IMR-90 (cell line): Measurements from ENCODE around the gene PATJ. TPM values are rescaled to one million over a fixed set of nuclear protein-coding genes. Genes with fewer than 3 reads are reported as not detected.

Experiments used
- ATAC-seq: fragments of 200-7000 bp; cut with Tn5 transposase; 2 replicates; pipeline ENCODE4 v1.9.1; 2020; ENCODE audit warnings: low read depth, mild to moderate bottlenecking, moderate library complexity
- BruUV-seq: library from RNA; stranded (reverse); fragments of 400-500 nt; replicated peaks from 2 replicates; lab custom pipeline; 2021; lab: Mats Ljungman, UMichigan
- CTCF ChIA-PET: fragments of 300-600 bp; formaldehyde crosslinking; extraction: SDS; loops from one replicate; lab custom pipeline; 2021; ENCODE audit warnings: antibody characterized with exemption; lab: Yijun Ruan, JAX
- POLR2A ChIA-PET: fragments of 300-600 bp; sonication (Branson Sonifier 250); formaldehyde crosslinking; loops from one replicate; lab custom pipeline; 2022; ENCODE audit warnings: antibody characterized with exemption; ENCODE audit not compliant: unreplicated experiment; lab: Charles Lee
- DNase-seq: peaks from one replicate; pipeline ENCODE4 v3.0.0; 2013
- H2AFZ ChIP-seq: replicated peaks from 2 replicates; pipeline ENCODE3; 2013; ENCODE audit warnings: low read length, mild to moderate bottlenecking; ENCODE audit not compliant: poor library complexity
- H2AK5ac ChIP-seq: 2 replicates; pipeline ENCODE4 v1.6.1; 2013; ENCODE audit warnings: low read depth, low read length, inconsistent platforms
- H2AK9ac ChIP-seq: replicated peaks from 2 replicates; pipeline ENCODE3; 2013; ENCODE audit warnings: mild to moderate bottlenecking, low read depth, low read length, moderate library complexity; ENCODE audit not compliant: poor library complexity
- H2BK120ac ChIP-seq: 2 replicates; pipeline ENCODE4 v1.6.1; 2013; ENCODE audit warnings: low read depth, low read length, inconsistent platforms
- H2BK15ac ChIP-seq: 3 replicates; pipeline ENCODE4 v1.6.1; 2013; ENCODE audit warnings: low read depth, low read length, inconsistent platforms
- H2BK20ac ChIP-seq: 2 replicates; pipeline ENCODE4 v1.6.1; 2013; ENCODE audit warnings: low read depth, mild to moderate bottlenecking, inconsistent platforms, low read length, moderate library complexity
- H2BK5ac ChIP-seq: 2 replicates; pipeline ENCODE4 v1.6.1; 2013; ENCODE audit warnings: mild to moderate bottlenecking, low read depth, low read length, inconsistent platforms; ENCODE audit not compliant: poor library complexity, severe bottlenecking
- H3K14ac ChIP-seq: replicated peaks from 2 replicates; pipeline ENCODE4 v1.6.1; 2013; ENCODE audit warnings: low read depth, low read length, inconsistent platforms
- H3K18ac ChIP-seq: 2 replicates; pipeline ENCODE4 v1.6.1; 2013; ENCODE audit warnings: low read depth, low read length, control low read depth
- H3K23ac ChIP-seq: 2 replicates; pipeline ENCODE4 v1.6.1; 2013; ENCODE audit warnings: low read depth, low read length, inconsistent platforms
- H3K27ac ChIP-seq: 2 replicates; pipeline ENCODE4 v1.5.1; 2013; ENCODE audit warnings: mild to moderate bottlenecking, control low read depth, low read length; ENCODE audit not compliant: insufficient read depth
- H3K27me3 ChIP-seq: 2 replicates; pipeline ENCODE4 v1.6.1; 2013; ENCODE audit warnings: low read length; ENCODE audit not compliant: control insufficient read depth, insufficient read depth
- H3K36me3 ChIP-seq: 2 replicates; pipeline ENCODE4 v1.6.1; 2013; ENCODE audit warnings: low read length, mixed read lengths; ENCODE audit not compliant: control insufficient read depth, insufficient read depth
- H3K4ac ChIP-seq: 2 replicates; pipeline ENCODE4 v1.6.1; 2013; ENCODE audit warnings: low read depth, low read length, inconsistent platforms
- H3K4me1 ChIP-seq: 2 replicates; pipeline ENCODE4 v1.6.1; 2013; ENCODE audit warnings: low read length, mixed read lengths; ENCODE audit not compliant: control insufficient read depth, insufficient read depth
- H3K4me2 ChIP-seq: 2 replicates; pipeline ENCODE4 v1.6.1; 2013; ENCODE audit warnings: low read depth, mild to moderate bottlenecking, control low read depth, low read length, moderate library complexity
- H3K4me3 ChIP-seq: 2 replicates; pipeline ENCODE4 v1.5.1; 2013; ENCODE audit warnings: low read depth, mild to moderate bottlenecking, control low read depth, low read length, moderate library complexity; ENCODE audit not compliant: insufficient read depth
- H3K56ac ChIP-seq: 2 replicates; pipeline ENCODE4 v1.6.1; 2013; ENCODE audit warnings: low read length, inconsistent platforms; ENCODE audit not compliant: insufficient read depth; ENCODE audit errors: extremely low read depth
- H3K79me1 ChIP-seq, 2 experiments: 2 replicates each; pipeline ENCODE4 v1.6.1; 2013; ENCODE audit warnings: low read length in 2 of 2, inconsistent platforms in 1 of 2, low read depth in 1 of 2
- H3K9ac ChIP-seq: 2 replicates; pipeline ENCODE4 v1.6.1; 2013; ENCODE audit warnings: low read depth, low read length, control low read depth
- H3K9me1 ChIP-seq: 2 replicates; pipeline ENCODE4 v1.6.1; 2013; ENCODE audit warnings: low read length, inconsistent platforms; ENCODE audit not compliant: insufficient read depth
- H3K9me3 ChIP-seq: 2 replicates; pipeline ENCODE4 v1.6.1; 2013; ENCODE audit warnings: low read length; ENCODE audit not compliant: control insufficient read depth, insufficient read depth
- H4K20me1 ChIP-seq: 2 replicates; pipeline ENCODE4 v1.6.1; 2013; ENCODE audit warnings: low read length, inconsistent platforms; ENCODE audit not compliant: insufficient read depth
- H4K5ac ChIP-seq: 2 replicates; pipeline ENCODE4 v1.6.1; 2013; ENCODE audit warnings: mild to moderate bottlenecking, low read depth, low read length, control low read depth
- H4K8ac ChIP-seq, 2 experiments: 2 replicates each; pipeline ENCODE4 v1.6.1; 2013; ENCODE audit warnings: low read depth in 2 of 2, low read length in 2 of 2, control low read depth in 1 of 2, inconsistent platforms in 1 of 2
- H4K91ac ChIP-seq: 2 replicates; pipeline ENCODE4 v1.6.1; 2013; ENCODE audit warnings: low read depth, low read length, inconsistent platforms; ENCODE audit not compliant: insufficient read depth
- BHLHE40 ChIP-seq: fragments of 150-350 bp; IDR thresholded peaks from 2 replicates; pipeline ENCODE4 v1.6.1; 2016; ENCODE audit warnings: mild to moderate bottlenecking, low read depth, low read length
- CEBPB ChIP-seq: IDR thresholded peaks from 2 replicates; pipeline ENCODE4 v1.6.1; 2012; ENCODE audit warnings: low read depth, low read length, improper control_type of control experiment
- CHD1 ChIP-seq: IDR thresholded peaks from 2 replicates; pipeline ENCODE4 v1.6.1; 2012; ENCODE audit warnings: low read depth, low read length, improper control_type of control experiment
- FOS ChIP-seq: fragments of 150-350 bp; IDR thresholded peaks from 2 replicates; pipeline ENCODE4 v1.6.1; 2016; ENCODE audit warnings: low read depth, low read length
- MAFK ChIP-seq: IDR thresholded peaks from 2 replicates; pipeline ENCODE4 v1.6.1; 2012; ENCODE audit warnings: low read depth, low read length, improper control_type of control experiment
- MAZ ChIP-seq: IDR thresholded peaks from 2 replicates; pipeline ENCODE4 v1.6.1; 2012; ENCODE audit warnings: low read depth, mild to moderate bottlenecking, low read length, improper control_type of control experiment, moderate library complexity, borderline replicate concordance
- MXI1 ChIP-seq: IDR thresholded peaks from 2 replicates; pipeline ENCODE4 v1.6.1; 2012; ENCODE audit warnings: low read depth, mild to moderate bottlenecking, low read length, moderate library complexity, borderline replicate concordance
- NFE2L2 ChIP-seq: fragments of 150-350 bp; IDR thresholded peaks from 2 replicates; pipeline ENCODE4 v1.6.1; 2016; ENCODE audit warnings: low read depth, mild to moderate bottlenecking, low read length
- POLR2A ChIP-seq: IDR thresholded peaks from 2 replicates; pipeline ENCODE4 v1.6.1; 2012; ENCODE audit warnings: mild to moderate bottlenecking, low read depth, low read length
- RAD21 ChIP-seq: IDR thresholded peaks from 2 replicates; pipeline ENCODE4 v1.6.1; 2012; ENCODE audit warnings: low read length, improper control_type of control experiment
- RCOR1 ChIP-seq: IDR thresholded peaks from 2 replicates; pipeline ENCODE4 v1.6.1; 2012; ENCODE audit warnings: mild to moderate bottlenecking, low read length, improper control_type of control experiment; ENCODE audit not compliant: insufficient replicate concordance
- RFX5 ChIP-seq: IDR thresholded peaks from 2 replicates; pipeline ENCODE4 v1.8.0; 2012; ENCODE audit warnings: low read depth, mild to moderate bottlenecking, low read length, moderate library complexity
- SMC3 ChIP-seq: fragments of 150-350 bp; IDR thresholded peaks from 2 replicates; pipeline ENCODE4 v1.6.1; 2016; ENCODE audit warnings: low read depth, mild to moderate bottlenecking, antibody characterized with exemption, low read length, moderate library complexity
- WGBS, 2 experiments: methylation state at CpG; one replicate each; pipeline versions ENCODE4 v1.1.5 to v1.1.7; 2013; ENCODE audit warnings: missing lambda C conversion rate in 2 of 2; ENCODE audit not compliant: insufficient read length in 1 of 2; ENCODE audit errors: extremely low coverage in 2 of 2; 5-methylcytosine and 5-hydroxymethylcytosine counted together
- dilution Hi-C: fragments of 300-500 bp; cut with HindIII; formaldehyde crosslinking; loops from one replicate; pipeline ENCODE4 v1.14.3; 2018; ENCODE audit warnings: low sequenced_read_pairs; ENCODE audit not compliant: unreplicated experiment
- in situ Hi-C: fragments of 300-500 bp; cut with MboI; formaldehyde crosslinking; loops from 3 replicates; pipeline ENCODE4 v1.14.3; 2019; ENCODE audit warnings: low sequenced_read_pairs, inconsistent platforms, mixed read lengths
- intact Hi-C: fragments of 100-400 bp; cut with micrococcal nuclease; formaldehyde crosslinking; loops from 2 replicates; pipeline ENCODE4 v1.10.0; 2022
- polyA plus RNA-seq, 3 experiments: library from polyadenylated mRNA; depleted of rRNA; stranded (reverse); fragments of >200 nt; gene quantifications; 2 replicates each; pipeline ENCODE4 v1.2.3, GENCODE V29; 2012; ENCODE audit warnings: low replicate concordance in 1 of 3
- total RNA-seq: library from RNA; depleted of rRNA; stranded (reverse); fragments of >200 nt; gene quantifications from 2 replicates; pipeline ENCODE4 v1.2.3, GENCODE V29; 2012
- TF ChIP-seq, protein P1 (sequence below): fragments of 150-350 bp; IDR thresholded peaks from 2 replicates; pipeline ENCODE4 v1.6.1; 2016; ENCODE audit warnings: low read depth, mild to moderate bottlenecking, low read length, moderate library complexity, borderline replicate concordance
- TF ChIP-seq, protein P2 (sequence below): conservative IDR thresholded peaks from 2 replicates; pipeline ENCODE4 v1.5.1; 2012; ENCODE audit warnings: mild to moderate bottlenecking, low read depth, low read length, improper control_type of control experiment
- TF ChIP-seq, protein P3 (sequence below): fragments of 150-350 bp; IDR thresholded peaks from 2 replicates; pipeline ENCODE4 v1.6.1; 2017; ENCODE audit warnings: mild to moderate bottlenecking, antibody characterized with exemption, low read length, low read depth

The PATJ gene
- total and polyA plus RNA-seq, 2 of the 4 experiments (the other 2 are of a cell fraction) = 2.0 to 3.4 TPM

DNA sequence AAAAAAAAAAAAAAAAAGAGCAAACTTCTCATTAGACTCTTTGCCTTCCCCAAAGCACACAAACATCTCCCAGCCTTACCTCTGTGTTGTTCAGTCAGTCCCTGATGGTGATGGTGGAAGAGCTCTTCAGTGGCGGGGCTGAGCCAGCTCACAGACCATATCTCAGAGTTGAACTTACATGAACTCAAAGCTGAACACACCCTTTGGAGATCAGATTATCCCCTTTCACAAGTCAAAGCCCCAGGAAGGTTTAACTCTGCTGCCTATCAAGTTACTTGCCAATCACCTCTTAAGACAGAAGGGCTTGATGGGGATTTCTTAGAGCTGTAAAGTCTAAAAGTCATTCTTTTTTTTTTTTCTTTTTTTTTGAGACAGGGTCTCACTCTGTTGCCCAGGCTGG is 397.1 kb downstream of the PATJ start:
- no CpG with 5 or more reads among the region's 1 CpG for WGBS, 2 experiments
- no peak overlapping the region for H4K5ac ChIP-seq
- no peak overlapping the region for H2BK120ac ChIP-seq
- H2BK15ac ChIP-seq = no peak overlapping the region
- intact Hi-C loops (no loop called here), dilution Hi-C loops (no loop called here), in situ Hi-C loops (loop anchor here (10.0 kb wide), 1 partner anchor 55 kb away; no protein-coding TSS in a partner anchor)
- no peak overlapping the region for H4K91ac ChIP-seq
- no peak overlapping the region for H2AK5ac ChIP-seq
- no TSS peak for BruUV-seq
- H3K9me1 ChIP-seq = no peaks in the 10 kb centered on the region
- no peaks in the 10 kb centered on the region for H3K27me3 ChIP-seq
- H2BK5ac ChIP-seq = no peak overlapping the region
- H4K20me1 ChIP-seq = no peaks in the 10 kb centered on the region
- H3K14ac ChIP-seq = no peak overlapping the region
- no peaks in the 10 kb centered on the region for H3K4me1 ChIP-seq
- CTCF ChIA-PET = no interaction called here
- no peaks in the 10 kb centered on the region for H3K9me3 ChIP-seq
- no peak overlapping the region for H3K9ac ChIP-seq
- ATAC-seq (no peak), DNase-seq (no peak)
- no peaks in the 10 kb centered on the region for H3K79me1 ChIP-seq
- POLR2A ChIA-PET = no interaction called here
- no peak overlapping the region for H3K23ac ChIP-seq
- H3K27ac ChIP-seq = no peak overlapping the region
- no peak overlapping the region for H3K56ac ChIP-seq
- H3K18ac ChIP-seq = no peak overlapping the region
- H2AFZ ChIP-seq = no peak overlapping the region
- H2BK20ac ChIP-seq = no peak overlapping the region
- H3K4ac ChIP-seq = no peak overlapping the region
- H3K4me3 ChIP-seq = no peak overlapping the region
- TF ChIP-seq SMC3 (no peak), POLR2A (no peak), MAFK (no peak), CEBPB (no peak), CHD1 (no peak), NFE2L2 (no peak), FOS (no peak), RAD21 (no peak), BHLHE40 (no peak), RFX5 (no peak), MXI1 (no peak), RCOR1 (no peak), MAZ (no peak)
- TF ChIP-seq, protein P1, sequence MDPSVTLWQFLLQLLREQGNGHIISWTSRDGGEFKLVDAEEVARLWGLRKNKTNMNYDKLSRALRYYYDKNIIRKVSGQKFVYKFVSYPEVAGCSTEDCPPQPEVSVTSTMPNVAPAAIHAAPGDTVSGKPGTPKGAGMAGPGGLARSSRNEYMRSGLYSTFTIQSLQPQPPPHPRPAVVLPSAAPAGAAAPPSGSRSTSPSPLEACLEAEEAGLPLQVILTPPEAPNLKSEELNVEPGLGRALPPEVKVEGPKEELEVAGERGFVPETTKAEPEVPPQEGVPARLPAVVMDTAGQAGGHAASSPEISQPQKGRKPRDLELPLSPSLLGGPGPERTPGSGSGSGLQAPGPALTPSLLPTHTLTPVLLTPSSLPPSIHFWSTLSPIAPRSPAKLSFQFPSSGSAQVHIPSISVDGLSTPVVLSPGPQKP = no peak
- TF ChIP-seq, protein P2, sequence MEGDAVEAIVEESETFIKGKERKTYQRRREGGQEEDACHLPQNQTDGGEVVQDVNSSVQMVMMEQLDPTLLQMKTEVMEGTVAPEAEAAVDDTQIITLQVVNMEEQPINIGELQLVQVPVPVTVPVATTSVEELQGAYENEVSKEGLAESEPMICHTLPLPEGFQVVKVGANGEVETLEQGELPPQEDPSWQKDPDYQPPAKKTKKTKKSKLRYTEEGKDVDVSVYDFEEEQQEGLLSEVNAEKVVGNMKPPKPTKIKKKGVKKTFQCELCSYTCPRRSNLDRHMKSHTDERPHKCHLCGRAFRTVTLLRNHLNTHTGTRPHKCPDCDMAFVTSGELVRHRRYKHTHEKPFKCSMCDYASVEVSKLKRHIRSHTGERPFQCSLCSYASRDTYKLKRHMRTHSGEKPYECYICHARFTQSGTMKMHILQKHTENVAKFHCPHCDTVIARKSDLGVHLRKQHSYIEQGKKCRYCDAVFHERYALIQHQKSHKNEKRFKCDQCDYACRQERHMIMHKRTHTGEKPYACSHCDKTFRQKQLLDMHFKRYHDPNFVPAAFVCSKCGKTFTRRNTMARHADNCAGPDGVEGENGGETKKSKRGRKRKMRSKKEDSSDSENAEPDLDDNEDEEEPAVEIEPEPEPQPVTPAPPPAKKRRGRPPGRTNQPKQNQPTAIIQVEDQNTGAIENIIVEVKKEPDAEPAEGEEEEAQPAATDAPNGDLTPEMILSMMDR = no peak
- TF ChIP-seq, protein P3, sequence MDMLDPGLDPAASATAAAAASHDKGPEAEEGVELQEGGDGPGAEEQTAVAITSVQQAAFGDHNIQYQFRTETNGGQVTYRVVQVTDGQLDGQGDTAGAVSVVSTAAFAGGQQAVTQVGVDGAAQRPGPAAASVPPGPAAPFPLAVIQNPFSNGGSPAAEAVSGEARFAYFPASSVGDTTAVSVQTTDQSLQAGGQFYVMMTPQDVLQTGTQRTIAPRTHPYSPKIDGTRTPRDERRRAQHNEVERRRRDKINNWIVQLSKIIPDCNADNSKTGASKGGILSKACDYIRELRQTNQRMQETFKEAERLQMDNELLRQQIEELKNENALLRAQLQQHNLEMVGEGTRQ = no peak
- H3K36me3 ChIP-seq = no peaks in the 10 kb centered on the region
- H2AK9ac ChIP-seq = no peak overlapping the region
- no peak overlapping the region for H4K8ac ChIP-seq
- H3K4me2 ChIP-seq = no peak overlapping the region
